HepG2 (cell line): Measurements from ENCODE around the gene GLDN.

Experiments used
- EZH2 ChIP-seq: conservative IDR thresholded peaks from 2 replicates; pipeline ENCODE4 v1.6.1; 2012; ENCODE audit warnings: mild to moderate bottlenecking, low read depth, low read length, moderate library complexity
- GLI4 ChIP-seq: sonication (generic); formaldehyde crosslinking; IDR thresholded peaks from 2 replicates; pipeline ENCODE4 v1.5.1; 2020; ENCODE audit warnings: missing genetic modification reagents, mild to moderate bottlenecking, moderate library complexity, borderline replicate concordance
- KLF13 ChIP-seq: sonication (generic); formaldehyde crosslinking; IDR thresholded peaks from 2 replicates; pipeline ENCODE4 v1.4.0; 2020; ENCODE audit warnings: mild to moderate bottlenecking, missing genetic modification reagents
- NBN ChIP-seq: fragments of 450-650 bp; conservative IDR thresholded peaks from 2 replicates; pipeline ENCODE4 v1.6.1; 2017
- REST ChIP-seq, 2 experiments: IDR thresholded peaks; 2 replicates each; pipeline ENCODE4 v1.6.1; 2011 to 2012; ENCODE audit warnings: low read length in 2 of 2, borderline replicate concordance in 1 of 2, low read depth in 1 of 2, mild to moderate bottlenecking in 1 of 2, moderate library complexity in 1 of 2
- THRA ChIP-seq: sonication (generic); formaldehyde crosslinking; IDR thresholded peaks from 2 replicates; pipeline ENCODE4 v1.4.0; 2020; ENCODE audit warnings: missing genetic modification reagents, borderline replicate concordance
- ZBED4 ChIP-seq: sonication (generic); formaldehyde crosslinking; IDR thresholded peaks from 2 replicates; pipeline ENCODE4 v1.4.0; 2020; ENCODE audit warnings: missing genetic modification reagents, borderline replicate concordance
- ZNF670 ChIP-seq: sonication (generic); formaldehyde crosslinking; IDR thresholded peaks from 2 replicates; pipeline ENCODE4 v1.8.0; 2022; ENCODE audit warnings: mild to moderate bottlenecking, missing genetic modification reagents, borderline replicate concordance
- ZNF740 ChIP-seq: sonication (generic); formaldehyde crosslinking; IDR thresholded peaks from 2 replicates; pipeline ENCODE4 v1.4.0; 2020; ENCODE audit warnings: missing genetic modification reagents
- ZNF776 ChIP-seq: sonication (generic); formaldehyde crosslinking; IDR thresholded peaks from 2 replicates; pipeline ENCODE4 v1.4.0; 2020; ENCODE audit warnings: mild to moderate bottlenecking, missing genetic modification reagents

- TF ChIP-seq KLF13 (CRISPR knock-in tag) (no peak), ZBED4 (CRISPR knock-in tag) (no peak), THRA (CRISPR knock-in tag) (no peak), EZH2 (no peak), ZNF670 (CRISPR knock-in tag) (no peak), NBN (no peak), GLI4 (CRISPR knock-in tag) (no peak), ZNF740 (CRISPR knock-in tag) (no peak), ZNF776 (CRISPR knock-in tag) (no peak), REST (IDR thresholded peaks at IDR 0.05; ENCODE audit: borderline replicate concordance in 1 of 2, low read depth in 1 of 2, low read length in 2 of 2) (no peak)
Observed at GRCh38 chr15:51386960-51387698, 45.7 kb downstream of the GLDN start.
